Measurements from ENCODE around the gene CARD14. TPM values are rescaled to one million over a fixed set of nuclear protein-coding genes. Genes with fewer than 3 reads are reported as not detected.

The CARD14 gene
- total and polyA plus RNA-seq, 2 of the 13 experiments (the other 11 are each of a cell fraction or from before 2014, with no cell fraction given) = 0.11 TPM; not detected in 1

- TF ChIP-seq ZNF331 (CRISPR knock-in tag; IDR thresholded peaks at IDR 0.05) = peak; percentile 38; the same call in 1 of the 2 replicates
- TF ChIP-seq, protein P1, sequence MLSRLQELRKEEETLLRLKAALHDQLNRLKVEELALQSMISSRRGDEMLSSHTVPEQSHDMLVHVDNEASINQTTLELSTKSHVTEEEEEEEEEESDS (CRISPR knock-in tag; IDR thresholded peaks at IDR 0.05; ENCODE audit: borderline replicate concordance) = no peak
- TF ChIP-seq MYC (CRISPR knock-in tag; IDR thresholded peaks at IDR 0.05; ENCODE audit: borderline replicate concordance) = 0 out of 2 replicates have a peak, but pooled peaks have one; percentile 27
- no peak for TF ChIP-seq ZNF512 (CRISPR knock-in tag; IDR thresholded peaks at IDR 0.05)
- no peak for TF ChIP-seq ZNF503 (CRISPR knock-in tag; IDR thresholded peaks at IDR 0.05)
- TF ChIP-seq KLF16 (CRISPR knock-in tag; IDR thresholded peaks at IDR 0.05) = peak in 1 of 2 experiments; percentile 54; a peak in 1 of 4 replicates
- TF ChIP-seq ZNF292 (CRISPR knock-in tag; IDR thresholded peaks at IDR 0.05; ENCODE audit: borderline replicate concordance, low read depth) = 0 out of 2 replicates have a peak, but pooled peaks have one; percentile 36
- TF ChIP-seq ZNF256 (CRISPR knock-in tag; conservative IDR thresholded peaks at IDR 0.05) = no peak
- peak; percentile 57; the same call in 1 of the 2 replicates for TF ChIP-seq ELF1 (CRISPR knock-in tag; IDR thresholded peaks at IDR 0.05)
- no peak for TF ChIP-seq ZNF83 (CRISPR knock-in tag; IDR thresholded peaks at IDR 0.05; ENCODE audit: borderline replicate concordance)
- TF ChIP-seq SRF (IDR thresholded peaks at IDR 0.05; ENCODE audit: low read depth, low read length) = peak; percentile 21; the same call in 1 of the 2 replicates
- TF ChIP-seq ZNF615 (CRISPR knock-in tag; IDR thresholded peaks at IDR 0.05; ENCODE audit: borderline replicate concordance) = no peak
- TF ChIP-seq ZSCAN29 (CRISPR knock-in tag; conservative IDR thresholded peaks at IDR 0.05) = no peak
- 0 out of 2 replicates have a peak, but pooled peaks have one; percentile 43 for TF ChIP-seq ZNF547 (CRISPR knock-in tag; IDR thresholded peaks at IDR 0.05)
- TF ChIP-seq ZNF746 (CRISPR knock-in tag; IDR thresholded peaks at IDR 0.05) = no peak
- TF ChIP-seq, protein P2, sequence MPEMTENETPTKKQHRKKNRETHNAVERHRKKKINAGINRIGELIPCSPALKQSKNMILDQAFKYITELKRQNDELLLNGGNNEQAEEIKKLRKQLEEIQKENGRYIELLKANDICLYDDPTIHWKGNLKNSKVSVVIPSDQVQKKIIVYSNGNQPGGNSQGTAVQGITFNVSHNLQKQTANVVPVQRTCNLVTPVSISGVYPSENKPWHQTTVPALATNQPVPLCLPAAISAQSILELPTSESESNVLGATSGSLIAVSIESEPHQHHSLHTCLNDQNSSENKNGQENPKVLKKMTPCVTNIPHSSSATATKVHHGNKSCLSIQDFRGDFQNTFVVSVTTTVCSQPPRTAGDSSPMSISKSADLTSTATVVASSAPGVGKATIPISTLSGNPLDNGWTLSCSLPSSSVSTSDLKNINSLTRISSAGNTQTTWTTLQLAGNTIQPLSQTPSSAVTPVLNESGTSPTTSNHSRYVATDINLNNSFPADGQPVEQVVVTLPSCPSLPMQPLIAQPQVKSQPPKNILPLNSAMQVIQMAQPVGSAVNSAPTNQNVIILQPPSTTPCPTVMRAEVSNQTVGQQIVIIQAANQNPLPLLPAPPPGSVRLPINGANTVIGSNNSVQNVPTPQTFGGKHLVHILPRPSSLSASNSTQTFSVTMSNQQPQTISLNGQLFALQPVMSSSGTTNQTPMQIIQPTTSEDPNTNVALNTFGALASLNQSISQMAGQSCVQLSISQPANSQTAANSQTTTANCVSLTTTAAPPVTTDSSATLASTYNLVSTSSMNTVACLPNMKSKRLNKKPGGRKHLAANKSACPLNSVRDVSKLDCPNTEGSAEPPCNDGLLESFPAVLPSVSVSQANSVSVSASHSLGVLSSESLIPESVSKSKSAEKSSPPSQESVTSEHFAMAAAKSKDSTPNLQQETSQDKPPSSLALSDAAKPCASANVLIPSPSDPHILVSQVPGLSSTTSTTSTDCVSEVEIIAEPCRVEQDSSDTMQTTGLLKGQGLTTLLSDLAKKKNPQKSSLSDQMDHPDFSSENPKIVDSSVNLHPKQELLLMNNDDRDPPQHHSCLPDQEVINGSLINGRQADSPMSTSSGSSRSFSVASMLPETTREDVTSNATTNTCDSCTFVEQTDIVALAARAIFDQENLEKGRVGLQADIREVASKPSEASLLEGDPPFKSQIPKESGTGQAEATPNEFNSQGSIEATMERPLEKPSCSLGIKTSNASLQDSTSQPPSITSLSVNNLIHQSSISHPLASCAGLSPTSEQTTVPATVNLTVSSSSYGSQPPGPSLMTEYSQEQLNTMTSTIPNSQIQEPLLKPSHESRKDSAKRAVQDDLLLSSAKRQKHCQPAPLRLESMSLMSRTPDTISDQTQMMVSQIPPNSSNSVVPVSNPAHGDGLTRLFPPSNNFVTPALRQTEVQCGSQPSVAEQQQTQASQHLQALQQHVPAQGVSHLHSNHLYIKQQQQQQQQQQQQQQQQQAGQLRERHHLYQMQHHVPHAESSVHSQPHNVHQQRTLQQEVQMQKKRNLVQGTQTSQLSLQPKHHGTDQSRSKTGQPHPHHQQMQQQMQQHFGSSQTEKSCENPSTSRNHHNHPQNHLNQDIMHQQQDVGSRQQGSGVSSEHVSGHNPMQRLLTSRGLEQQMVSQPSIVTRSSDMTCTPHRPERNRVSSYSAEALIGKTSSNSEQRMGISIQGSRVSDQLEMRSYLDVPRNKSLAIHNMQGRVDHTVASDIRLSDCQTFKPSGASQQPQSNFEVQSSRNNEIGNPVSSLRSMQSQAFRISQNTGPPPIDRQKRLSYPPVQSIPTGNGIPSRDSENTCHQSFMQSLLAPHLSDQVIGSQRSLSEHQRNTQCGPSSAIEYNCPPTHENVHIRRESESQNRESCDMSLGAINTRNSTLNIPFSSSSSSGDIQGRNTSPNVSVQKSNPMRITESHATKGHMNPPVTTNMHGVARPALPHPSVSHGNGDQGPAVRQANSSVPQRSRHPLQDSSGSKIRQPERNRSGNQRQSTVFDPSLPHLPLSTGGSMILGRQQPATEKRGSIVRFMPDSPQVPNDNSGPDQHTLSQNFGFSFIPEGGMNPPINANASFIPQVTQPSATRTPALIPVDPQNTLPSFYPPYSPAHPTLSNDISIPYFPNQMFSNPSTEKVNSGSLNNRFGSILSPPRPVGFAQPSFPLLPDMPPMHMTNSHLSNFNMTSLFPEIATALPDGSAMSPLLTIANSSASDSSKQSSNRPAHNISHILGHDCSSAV (CRISPR knock-in tag; IDR thresholded peaks at IDR 0.05; ENCODE audit: borderline replicate concordance) = no peak
- peak; percentile 50 for TF ChIP-seq SAP130 (CRISPR knock-in tag; IDR thresholded peaks at IDR 0.05; ENCODE audit: low read depth)
- no peak for TF ChIP-seq NFYB (CRISPR knock-in tag; IDR thresholded peaks at IDR 0.05)
Observed at GRCh38 chr17:80124351-80124981, 45.4 kb upstream of the CARD14 start (continued).
